Activated CD8-positive, alpha-beta memory T cell treated with anti-CD3 and anti-CD28 coated beads, Interleukin-2, amount 50 U/mL, for 4 hours (primary cell): ENCODE data around the gene CFAP61.
A peak's percentile ranks its signal among the peaks of the same experiment; 100 is the strongest.
"Not testable (repeated sequence)": the region's sequence is repeated elsewhere in the genome, so short reads cannot be mapped to it uniquely, and the experiment has no call there.

Experiments
- DNase-seq: peaks from one replicate; pipeline ENCODE4 v3.0.0-alpha.2; 2020

The CFAP61 gene

GRCh38 chr20:20052074-20052970, at the start of gene CFAP61, which contains the start of gene CRNKL1:
Gene CFAP61 (plus strand): TSS chr20:20052532. CDS start chr20:20056654, 4,122 bp downstream.
Gene CRNKL1 (minus strand): TSS chr20:20052466. CDS start chr20:20052342, 124 bp downstream.
- peak; percentile 96 for DNase-seq

GRCh38 chr20:20003031-20003954, 49.0 kb upstream of the CFAP61 start:
- no peak for DNase-seq

- DNase-seq = not testable (repeated sequence)
Observed at GRCh38 chr20:20003955-20004322, 48.4 kb upstream of the CFAP61 start.

GRCh38 chr20:20005342-20005741, 47.0 kb upstream of the CFAP61 start:
- DNase-seq = no peak

GRCh38 chr20:20009784-20010253, 42.5 kb upstream of the CFAP61 start:
- DNase-seq = no peak

GRCh38 chr20:20010639-20011500, 41.5 kb upstream of the CFAP61 start:
- no peak for DNase-seq

- no peak for DNase-seq
Observed at GRCh38 chr20:20012541-20012940, 39.8 kb upstream of the CFAP61 start.

- no peak for DNase-seq
Observed at GRCh38 chr20:20014659-20015058, 37.7 kb upstream of the CFAP61 start.

GRCh38 chr20:20017001-20017843, 35.1 kb upstream of the CFAP61 start, which contains the start of gene NAA20:
Gene NAA20 (plus strand): TSS chr20:20017362. CDS start chr20:20017397, 35 bp downstream.
- DNase-seq = peak; percentile 92

GRCh38 chr20:20017844-20018185, 34.5 kb upstream of the CFAP61 start:
- peak; percentile 17 for DNase-seq

- no peak for DNase-seq
Observed at GRCh38 chr20:20018366-20018765, 34.0 kb upstream of the CFAP61 start.

GRCh38 chr20:20019123-20019522, 33.2 kb upstream of the CFAP61 start:
- DNase-seq = no peak

- DNase-seq = peak; percentile 24
Observed at GRCh38 chr20:20020908-20021307, 31.4 kb upstream of the CFAP61 start.

GRCh38 chr20:20021835-20022234, 30.5 kb upstream of the CFAP61 start:
- no peak for DNase-seq

GRCh38 chr20:20022498-20022897, 29.8 kb upstream of the CFAP61 start:
- no peak for DNase-seq

- no peak for DNase-seq
Observed at GRCh38 chr20:20023395-20023794, 28.9 kb upstream of the CFAP61 start.

- no peak for DNase-seq
Observed at GRCh38 chr20:20024942-20025341, 27.4 kb upstream of the CFAP61 start.

GRCh38 chr20:20027284-20027683, 25.0 kb upstream of the CFAP61 start:
- DNase-seq = no peak

GRCh38 chr20:20031790-20032189, 20.5 kb upstream of the CFAP61 start:
- no peak for DNase-seq

- no peak for DNase-seq
Observed at GRCh38 chr20:20034486-20034885, 17.8 kb upstream of the CFAP61 start.

- DNase-seq = no peak
Observed at GRCh38 chr20:20036756-20037155, 15.6 kb upstream of the CFAP61 start.
